HEK293 (cell line): ENCODE data around the gene MXRA8.

Experiments
- CTCF ChIA-PET: fragments of 350-600 bp; formaldehyde crosslinking; extraction: SDS; loops from one replicate; lab custom pipeline; 2021; ENCODE audit warnings: antibody characterized with exemption; lab: Yijun Ruan, JAX
- POLR2A ChIA-PET: fragments of 300-600 bp; formaldehyde crosslinking; extraction: SDS; loops from one replicate; lab custom pipeline; 2020; ENCODE audit warnings: antibody characterized with exemption, inconsistent platforms; lab: Yijun Ruan, JAX
- H3K27ac ChIP-seq: fragments of 200-500 bp; sonication (Bioruptor generic); 2 replicates; pipeline ENCODE4 v1.5.1; 2014; ENCODE audit warnings: low read depth, low read length, control low read depth, inconsistent platforms; ENCODE audit errors: extremely low read depth
- H3K36me3 ChIP-seq, 2 experiments: fragments of 200-500 bp in 1 of 2; sonication (Bioruptor generic) in 1 of 2; 1 replicate in 1 of 2; 2 replicates in 1 of 2; pipeline ENCODE4 v1.5.1; 2014 to 2017; ENCODE audit warnings: inconsistent platforms in 2 of 2, low read length in 2 of 2; ENCODE audit not compliant: control insufficient read depth in 2 of 2, insufficient read depth in 1 of 2
- H3K4me1 ChIP-seq: fragments of 200-500 bp; sonication (Bioruptor generic); 2 replicates; pipeline ENCODE4 v1.5.1; 2014; ENCODE audit warnings: mild to moderate bottlenecking, low read length, inconsistent platforms; ENCODE audit not compliant: control insufficient read depth, insufficient read depth
- H3K4me3 ChIP-seq: 2 replicates; pipeline ENCODE4 v1.5.1; 2011; ENCODE audit warnings: low read depth, mild to moderate bottlenecking, control low read depth, low read length, moderate library complexity
- H3K9me3 ChIP-seq: fragments of 200-500 bp; sonication (Bioruptor generic); 2 replicates; pipeline ENCODE4 v1.5.1; 2014; ENCODE audit warnings: low read depth, low read length, inconsistent platforms; ENCODE audit not compliant: control insufficient read depth, insufficient read depth
- IKZF3 ChIP-seq: fragments of 450-650 bp; IDR thresholded peaks from 2 replicates; pipeline ENCODE4 v1.5.0; 2018; ENCODE audit warnings: missing biosample characterization, mild to moderate bottlenecking, missing genetic modification characterization, moderate library complexity
- KLF9 ChIP-seq: fragments of 450-650 bp; formaldehyde crosslinking; IDR thresholded peaks from 2 replicates; pipeline ENCODE4 v1.5.1; 2016; ENCODE audit warnings: missing biosample characterization, missing genetic modification characterization, low read depth
- ZBTB1 ChIP-seq: fragments of 450-650 bp; formaldehyde crosslinking; IDR thresholded peaks from 2 replicates; pipeline ENCODE4 v1.5.1; 2016; ENCODE audit warnings: missing biosample characterization, missing genetic modification characterization
- ZFP3 ChIP-seq: fragments of 450-650 bp; formaldehyde crosslinking; IDR thresholded peaks from 2 replicates; pipeline ENCODE4 v1.5.1; 2016; ENCODE audit warnings: low read depth, missing biosample characterization, missing genetic modification characterization
- ZFP37 ChIP-seq: fragments of 450-650 bp; formaldehyde crosslinking; IDR thresholded peaks from 2 replicates; pipeline ENCODE4 v1.5.1; 2016; ENCODE audit warnings: missing biosample characterization, missing genetic modification characterization
- ZNF223 ChIP-seq: fragments of 450-650 bp; formaldehyde crosslinking; IDR thresholded peaks from 2 replicates; pipeline ENCODE4 v1.5.1; 2016; ENCODE audit warnings: missing biosample characterization, missing genetic modification characterization
- ZNF274 ChIP-seq, 2 experiments: fragments of 200-500 bp in 1 of 2; fragments of 450-650 bp in 1 of 2; sonication (Bioruptor generic) in 1 of 2; formaldehyde crosslinking in 1 of 2; IDR thresholded peaks; 2 replicates each; pipeline versions ENCODE4 v1.5.1 to v1.6.1; 2014 to 2016; ENCODE audit warnings: borderline replicate concordance in 1 of 2, inconsistent platforms in 1 of 2, low read length in 1 of 2, missing biosample characterization in 1 of 2, missing genetic modification characterization in 1 of 2
- ZNF311 ChIP-seq: fragments of 450-650 bp; formaldehyde crosslinking; IDR thresholded peaks from 2 replicates; pipeline ENCODE4 v1.5.1; 2017; ENCODE audit warnings: missing biosample characterization, missing genetic modification characterization, borderline replicate concordance
- ZNF366 ChIP-seq: fragments of 450-650 bp; formaldehyde crosslinking; conservative IDR thresholded peaks from 2 replicates; pipeline ENCODE4 v1.5.1; 2016; ENCODE audit warnings: missing biosample characterization, missing genetic modification characterization
- ZNF423 ChIP-seq: fragments of 450-650 bp; formaldehyde crosslinking; IDR thresholded peaks from 2 replicates; pipeline ENCODE4 v1.5.1; 2016; ENCODE audit warnings: missing biosample characterization, missing genetic modification characterization
- ZNF433 ChIP-seq: fragments of 450-650 bp; formaldehyde crosslinking; IDR thresholded peaks from 2 replicates; pipeline ENCODE4 v1.5.1; 2016; ENCODE audit warnings: missing biosample characterization, missing genetic modification characterization, low read depth
- ZNF843 ChIP-seq: fragments of 450-650 bp; formaldehyde crosslinking; IDR thresholded peaks from 2 replicates; pipeline ENCODE4 v1.5.1; 2016; ENCODE audit warnings: missing biosample characterization, missing genetic modification characterization
- TF ChIP-seq, protein P1 (sequence below): fragments of 450-650 bp; formaldehyde crosslinking; IDR thresholded peaks from 2 replicates; pipeline ENCODE4 v1.5.1; 2016; ENCODE audit warnings: missing biosample characterization, missing genetic modification characterization
- TF ChIP-seq, protein P2 (sequence below): fragments of 450-650 bp; formaldehyde crosslinking; IDR thresholded peaks from 2 replicates; pipeline ENCODE4 v1.5.1; 2016; ENCODE audit warnings: missing biosample characterization, missing genetic modification characterization, low read depth
- TF ChIP-seq, protein P3 (sequence below): fragments of 450-650 bp; formaldehyde crosslinking; IDR thresholded peaks from 2 replicates; pipeline ENCODE4 v1.5.0; 2017; ENCODE audit warnings: missing biosample characterization, missing genetic modification characterization, borderline replicate concordance

Gene MXRA8

DNA sequence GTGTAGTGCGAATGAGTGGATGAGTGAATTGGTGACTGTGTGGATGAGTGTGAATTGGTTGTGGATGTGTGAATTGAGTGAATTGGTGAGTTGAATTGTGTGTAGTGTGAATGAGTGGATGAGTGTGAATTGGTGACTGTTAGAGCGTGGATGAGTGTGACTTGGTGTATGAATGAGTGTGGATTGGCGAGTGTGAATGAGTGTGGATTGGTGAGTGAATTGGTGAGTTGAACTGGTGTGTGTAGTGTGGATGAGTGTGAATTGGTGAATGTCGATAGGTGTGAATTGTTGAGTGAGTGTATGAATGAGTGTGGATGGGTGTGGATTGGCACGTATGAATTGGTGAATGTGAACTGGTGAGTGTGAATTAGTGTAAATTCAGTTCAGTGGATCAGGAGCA, 9.0 kb upstream of the MXRA8 start:
- H3K4me3 ChIP-seq: no peak overlapping the region
- POLR2A ChIA-PET: no interaction called here
- peaks cover 0 to 16% of the 10 kb centered on the region in 2 experiments; a peak in 1 of 3 replicates for H3K36me3 ChIP-seq
- no peak overlapping the region for H3K27ac ChIP-seq
- CTCF ChIA-PET: no interaction called here
- no peaks in the 10 kb centered on the region for H3K9me3 ChIP-seq
- TF ChIP-seq ZNF223 (tag by site-specific recombination) (no peak), ZNF311 (peak; percentile 44; the same call in 1 of the 2 replicates)
- TF ChIP-seq, protein P1, sequence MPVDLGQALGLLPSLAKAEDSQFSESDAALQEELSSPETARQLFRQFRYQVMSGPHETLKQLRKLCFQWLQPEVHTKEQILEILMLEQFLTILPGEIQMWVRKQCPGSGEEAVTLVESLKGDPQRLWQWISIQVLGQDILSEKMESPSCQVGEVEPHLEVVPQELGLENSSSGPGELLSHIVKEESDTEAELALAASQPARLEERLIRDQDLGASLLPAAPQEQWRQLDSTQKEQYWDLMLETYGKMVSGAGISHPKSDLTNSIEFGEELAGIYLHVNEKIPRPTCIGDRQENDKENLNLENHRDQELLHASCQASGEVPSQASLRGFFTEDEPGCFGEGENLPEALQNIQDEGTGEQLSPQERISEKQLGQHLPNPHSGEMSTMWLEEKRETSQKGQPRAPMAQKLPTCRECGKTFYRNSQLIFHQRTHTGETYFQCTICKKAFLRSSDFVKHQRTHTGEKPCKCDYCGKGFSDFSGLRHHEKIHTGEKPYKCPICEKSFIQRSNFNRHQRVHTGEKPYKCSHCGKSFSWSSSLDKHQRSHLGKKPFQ: peak; percentile 100
- TF ChIP-seq, all 188 proteins: peak for 2
- H3K4me1 ChIP-seq: no peaks in the 10 kb centered on the region

DNA sequence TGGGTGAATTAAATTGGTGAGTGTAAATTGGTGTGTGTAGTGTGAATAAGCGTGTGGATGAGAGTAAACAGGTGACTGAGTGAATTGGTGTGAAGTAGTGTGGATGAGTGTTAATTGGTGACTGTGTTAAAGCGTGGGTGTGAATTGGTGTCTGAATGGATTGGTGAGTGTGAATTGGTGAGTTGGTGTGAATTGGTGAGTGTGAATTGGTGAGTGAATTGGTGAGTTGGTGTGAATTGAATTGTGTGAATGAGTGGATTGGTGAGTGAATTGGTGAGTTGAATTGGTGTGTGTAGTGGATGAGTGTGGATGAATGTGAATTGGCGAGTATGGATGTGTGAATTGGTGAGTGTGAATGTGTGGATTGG, 8.3 kb upstream of the MXRA8 start:
- POLR2A ChIA-PET: no interaction called here

DNA sequence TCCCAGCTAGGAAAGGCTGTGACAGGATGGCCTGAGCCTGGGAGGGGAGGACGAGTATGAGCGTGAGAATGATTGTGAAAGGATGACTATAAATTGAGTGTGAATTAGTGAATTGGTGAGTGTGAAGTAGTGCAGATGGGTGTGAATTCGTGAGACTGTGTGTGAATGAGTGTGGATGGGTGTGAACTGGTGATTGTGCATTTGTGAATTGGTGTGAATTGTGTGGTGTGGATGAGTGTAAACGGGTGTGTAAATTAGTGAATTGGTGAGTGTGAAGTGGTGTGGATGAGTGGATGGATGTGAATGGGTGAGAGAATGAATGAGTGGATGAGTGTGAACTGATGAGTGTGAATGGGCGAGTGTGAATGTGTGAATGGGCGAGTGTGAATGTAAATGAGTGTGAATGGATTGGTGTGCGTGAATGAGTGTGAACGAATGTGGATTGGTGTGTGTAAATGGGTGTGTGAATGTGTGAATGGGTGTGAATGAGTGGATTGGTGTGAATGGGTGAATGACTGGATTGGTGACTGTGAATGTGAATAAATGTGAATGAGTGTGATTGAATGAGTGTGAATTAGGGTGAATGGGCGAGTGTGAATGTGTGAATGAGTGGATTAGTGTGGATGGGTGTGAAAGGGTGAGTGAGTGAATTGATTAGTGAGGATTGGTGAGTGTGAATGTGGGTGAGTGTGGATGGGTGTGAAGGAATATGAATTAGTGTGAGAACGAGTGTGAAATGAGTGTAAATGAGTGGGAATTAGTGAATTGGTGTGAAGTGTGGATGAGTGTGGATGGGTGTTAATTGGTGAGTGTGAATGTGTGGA, 7.7 kb upstream of the MXRA8 start:
- H3K36me3 ChIP-seq: peaks cover 0 to 5% of the 10 kb centered on the region in 2 experiments; a peak in 1 of 3 replicates
- no peaks in the 10 kb centered on the region for H3K9me3 ChIP-seq
- ChIA-PET CTCF (no interaction called here), POLR2A (no interaction called here)
- no peak overlapping the region for H3K4me3 ChIP-seq
- no peaks in the 10 kb centered on the region for H3K4me1 ChIP-seq
- TF ChIP-seq KLF9 (tag by site-specific recombination) (no peak), ZNF843 (tag by site-specific recombination) (no peak), ZNF423 (tag by site-specific recombination) (no peak), ZNF223 (tag by site-specific recombination) (no peak), ZNF433 (tag by site-specific recombination) (no peak), IKZF3 (tag by site-specific recombination) (no peak), ZNF274 (IDR thresholded peaks at IDR 0.05; ENCODE audit: low read length) (no peak), ZNF274 (tag by site-specific recombination; IDR thresholded peaks at IDR 0.05; ENCODE audit: borderline replicate concordance) (peak; percentile 42; the same call in 1 of the 2 replicates), ZFP37 (tag by site-specific recombination) (no peak), ZNF366 (0 out of 2 replicates have a peak, but pooled peaks have one; percentile 22), ZBTB1 (no peak)
- TF ChIP-seq, protein P1: peak; percentile 100
- TF ChIP-seq, protein P2, sequence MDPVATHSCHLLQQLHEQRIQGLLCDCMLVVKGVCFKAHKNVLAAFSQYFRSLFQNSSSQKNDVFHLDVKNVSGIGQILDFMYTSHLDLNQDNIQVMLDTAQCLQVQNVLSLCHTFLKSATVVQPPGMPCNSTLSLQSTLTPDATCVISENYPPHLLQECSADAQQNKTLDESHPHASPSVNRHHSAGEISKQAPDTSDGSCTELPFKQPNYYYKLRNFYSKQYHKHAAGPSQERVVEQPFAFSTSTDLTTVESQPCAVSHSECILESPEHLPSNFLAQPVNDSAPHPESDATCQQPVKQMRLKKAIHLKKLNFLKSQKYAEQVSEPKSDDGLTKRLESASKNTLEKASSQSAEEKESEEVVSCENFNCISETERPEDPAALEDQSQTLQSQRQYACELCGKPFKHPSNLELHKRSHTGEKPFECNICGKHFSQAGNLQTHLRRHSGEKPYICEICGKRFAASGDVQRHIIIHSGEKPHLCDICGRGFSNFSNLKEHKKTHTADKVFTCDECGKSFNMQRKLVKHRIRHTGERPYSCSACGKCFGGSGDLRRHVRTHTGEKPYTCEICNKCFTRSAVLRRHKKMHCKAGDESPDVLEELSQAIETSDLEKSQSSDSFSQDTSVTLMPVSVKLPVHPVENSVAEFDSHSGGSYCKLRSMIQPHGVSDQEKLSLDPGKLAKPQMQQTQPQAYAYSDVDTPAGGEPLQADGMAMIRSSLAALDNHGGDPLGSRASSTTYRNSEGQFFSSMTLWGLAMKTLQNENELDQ (tag by site-specific recombination): no peak
- TF ChIP-seq, protein P3, sequence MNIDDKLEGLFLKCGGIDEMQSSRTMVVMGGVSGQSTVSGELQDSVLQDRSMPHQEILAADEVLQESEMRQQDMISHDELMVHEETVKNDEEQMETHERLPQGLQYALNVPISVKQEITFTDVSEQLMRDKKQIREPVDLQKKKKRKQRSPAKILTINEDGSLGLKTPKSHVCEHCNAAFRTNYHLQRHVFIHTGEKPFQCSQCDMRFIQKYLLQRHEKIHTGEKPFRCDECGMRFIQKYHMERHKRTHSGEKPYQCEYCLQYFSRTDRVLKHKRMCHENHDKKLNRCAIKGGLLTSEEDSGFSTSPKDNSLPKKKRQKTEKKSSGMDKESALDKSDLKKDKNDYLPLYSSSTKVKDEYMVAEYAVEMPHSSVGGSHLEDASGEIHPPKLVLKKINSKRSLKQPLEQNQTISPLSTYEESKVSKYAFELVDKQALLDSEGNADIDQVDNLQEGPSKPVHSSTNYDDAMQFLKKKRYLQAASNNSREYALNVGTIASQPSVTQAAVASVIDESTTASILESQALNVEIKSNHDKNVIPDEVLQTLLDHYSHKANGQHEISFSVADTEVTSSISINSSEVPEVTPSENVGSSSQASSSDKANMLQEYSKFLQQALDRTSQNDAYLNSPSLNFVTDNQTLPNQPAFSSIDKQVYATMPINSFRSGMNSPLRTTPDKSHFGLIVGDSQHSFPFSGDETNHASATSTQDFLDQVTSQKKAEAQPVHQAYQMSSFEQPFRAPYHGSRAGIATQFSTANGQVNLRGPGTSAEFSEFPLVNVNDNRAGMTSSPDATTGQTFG (tag by site-specific recombination): no peak
- no peak overlapping the region for H3K27ac ChIP-seq

More for the DNA sequence above, 8.3 kb upstream of the MXRA8 start:
- TF ChIP-seq, protein P1: peak; percentile 100
- no peak for TF ChIP-seq ZFP3 (tag by site-specific recombination)
- H3K4me1 ChIP-seq: no peaks in the 10 kb centered on the region
- H3K27ac ChIP-seq: no peak overlapping the region
- CTCF ChIA-PET: no interaction called here
- peaks cover 0 to 11% of the 10 kb centered on the region in 2 experiments; a peak in 1 of 3 replicates for H3K36me3 ChIP-seq
- H3K9me3 ChIP-seq: no peaks in the 10 kb centered on the region
- no peak overlapping the region for H3K4me3 ChIP-seq
